GM18505 (cell line): ENCODE measurements around the gene FOXC2.

ENCODE experiments used
- ATAC-seq: cut with Tn5 transposase; IDR thresholded peaks from one replicate; pipeline ENCODE4 v1.9.1; 2021; ENCODE audit not compliant: unreplicated experiment
- POLR2A ChIP-seq: IDR thresholded peaks from 4 replicates; pipeline ENCODE4 v1.6.1; 2011; ENCODE audit warnings: borderline replicate concordance; ENCODE audit not compliant: insufficient read depth, insufficient read length; ENCODE audit errors: extremely low read depth

The FOXC2 gene

GRCh38 chr16:86591270-86591669 lies 24.6 kb downstream of the FOXC2 start:
- ATAC-seq, result no peak
- TF ChIP-seq POLR2A, result no peak

GRCh38 chr16:86593913-86594620 lies 27.4 kb downstream of the FOXC2 start:
- no peak for ATAC-seq
- TF ChIP-seq POLR2A, result no peak

DNA sequence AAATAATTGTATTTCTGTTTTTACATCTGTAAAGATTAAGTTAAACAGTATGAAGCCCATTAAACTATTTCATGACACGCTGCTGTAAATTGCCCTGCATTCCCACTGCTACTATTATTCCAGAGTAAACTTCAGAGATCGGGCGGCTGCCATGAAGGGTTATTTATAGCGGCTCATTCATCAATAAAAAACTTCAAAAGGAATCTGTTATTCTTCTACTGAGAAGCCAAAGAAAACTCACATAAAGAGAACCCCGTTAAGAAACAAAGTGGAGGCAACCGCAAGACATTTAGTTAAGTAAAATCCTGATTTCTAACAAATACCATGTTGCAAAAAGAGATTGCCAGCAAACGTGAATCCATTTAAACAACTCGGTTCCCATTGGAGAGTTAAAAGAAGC lies 28.1 kb downstream of the FOXC2 start:
- ATAC-seq, result no peak
- TF ChIP-seq POLR2A, result no peak

- no peak for TF ChIP-seq POLR2A
- no peak for ATAC-seq
Measured at GRCh38 chr16:86595983-86596605, 29.5 kb downstream of the FOXC2 start.

DNA sequence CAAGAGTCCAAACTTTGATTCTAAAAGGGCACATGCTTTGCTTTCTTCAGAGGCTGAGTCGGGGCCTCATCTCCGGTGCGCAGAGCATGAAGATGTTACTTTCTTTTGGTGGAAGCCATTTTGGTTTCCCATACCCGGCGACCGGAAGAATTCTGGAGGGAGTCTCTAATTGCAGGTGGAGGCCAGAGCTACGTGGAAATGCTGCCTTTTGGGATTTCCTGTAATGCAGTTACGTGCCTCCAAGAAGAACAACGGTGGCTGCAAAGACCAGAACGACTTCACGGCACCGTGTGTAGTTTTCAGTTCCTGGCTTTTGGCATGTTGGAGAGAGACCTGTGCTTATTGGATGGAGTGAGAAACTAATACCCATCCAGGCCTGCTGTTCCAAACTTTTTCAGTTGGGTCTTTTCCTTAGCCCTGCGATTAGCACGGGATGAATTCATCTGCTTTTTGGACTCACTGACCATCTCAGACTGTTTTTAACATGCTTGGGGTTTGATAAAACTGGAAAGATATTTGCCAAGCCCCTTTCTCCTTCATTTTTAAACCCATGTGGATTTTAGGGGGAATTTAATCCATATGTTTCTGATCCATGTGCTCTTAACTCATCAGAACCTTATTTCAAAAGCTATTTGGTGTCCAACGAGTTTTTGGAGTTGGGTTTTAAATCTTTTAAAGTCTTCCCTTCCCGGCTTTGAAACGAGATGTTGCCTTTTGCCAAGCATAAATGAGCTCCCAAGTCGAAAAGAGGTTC lies 30.7 kb downstream of the FOXC2 start:
- no peak for TF ChIP-seq POLR2A
- no peak for ATAC-seq

- no peak for TF ChIP-seq POLR2A
- no peak for ATAC-seq
Measured at GRCh38 chr16:86597880-86598606, 31.4 kb downstream of the FOXC2 start.

DNA sequence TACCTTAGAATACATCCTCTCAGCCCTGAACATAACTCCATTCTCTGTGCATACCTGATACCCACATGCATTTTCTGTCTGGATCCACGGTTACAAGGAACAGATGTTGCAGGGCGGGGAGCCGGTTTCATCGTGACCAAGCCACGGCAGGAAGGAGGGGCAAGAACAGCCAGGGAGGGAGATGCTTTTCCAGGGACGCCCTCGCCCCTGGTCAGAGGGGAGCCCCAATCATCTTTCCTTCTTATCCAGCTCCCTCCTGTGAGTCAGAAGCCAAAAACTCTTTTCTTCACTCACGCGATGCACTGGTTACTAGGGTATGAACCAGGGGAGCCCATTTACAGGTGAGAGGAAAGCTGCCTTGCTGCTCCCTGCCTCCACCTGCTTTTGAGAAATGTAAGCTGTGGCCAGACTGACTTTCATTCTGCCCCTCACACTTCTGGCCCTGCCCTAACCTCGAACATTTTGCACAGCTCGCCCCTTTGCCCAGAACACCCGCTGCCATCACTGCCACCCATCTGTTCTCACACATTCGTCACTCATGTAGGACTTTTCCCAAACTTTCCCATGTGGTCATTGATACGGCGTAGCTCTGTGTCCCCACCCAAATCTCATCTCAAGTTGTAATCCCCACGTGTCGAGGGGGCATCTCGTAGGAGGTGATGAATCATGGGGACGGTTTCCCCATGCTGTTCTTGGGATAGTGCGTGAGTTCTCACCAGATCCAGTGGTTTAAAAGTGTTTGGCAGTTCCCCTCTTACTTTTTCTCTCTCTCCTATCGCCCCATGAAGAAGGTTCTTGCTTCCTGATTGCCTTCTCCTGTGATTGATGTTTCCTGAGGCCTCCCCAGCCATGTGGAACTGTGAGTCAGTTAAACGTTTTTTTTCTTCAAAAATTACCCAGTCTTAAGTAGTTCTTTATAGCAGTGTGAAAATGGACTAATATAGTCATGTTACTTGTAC lies 32.3 kb downstream of the FOXC2 start:
- no peak for TF ChIP-seq POLR2A
- ATAC-seq, result no peak

GRCh38 chr16:86601356-86601755 lies 34.7 kb downstream of the FOXC2 start:
- no peak for TF ChIP-seq POLR2A
- no peak for ATAC-seq

DNA sequence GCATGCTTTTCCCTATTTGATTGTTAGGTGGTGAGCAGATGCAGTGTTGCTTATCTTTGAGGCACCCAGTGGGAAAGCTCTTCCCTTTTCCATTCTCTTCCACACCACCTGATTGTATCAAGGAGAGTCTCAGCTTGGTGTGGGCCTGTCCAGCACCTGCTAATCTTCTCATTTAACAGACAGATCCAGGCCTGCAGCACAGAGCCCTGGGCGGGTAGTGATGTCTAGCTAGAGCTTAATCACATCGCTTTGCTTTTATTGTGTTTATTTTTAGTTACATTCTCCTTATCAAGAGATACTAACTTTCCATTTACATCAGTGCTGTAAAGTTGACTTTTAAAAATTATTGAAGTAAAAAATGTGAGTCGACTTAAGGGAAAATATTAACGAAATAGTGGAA lies 35.9 kb downstream of the FOXC2 start:
- no peak for TF ChIP-seq POLR2A
- ATAC-seq, result no peak

- TF ChIP-seq POLR2A, result no peak
- no peak for ATAC-seq
Measured at GRCh38 chr16:86604436-86605193, 38.0 kb downstream of the FOXC2 start.

- no peak for ATAC-seq
- TF ChIP-seq POLR2A, result no peak
Measured at GRCh38 chr16:86605950-86606349, 39.3 kb downstream of the FOXC2 start.
